GM21526 (cell line): ENCODE measurements around the gene THPO.
"Not testable (repeated sequence)": the region's sequence is repeated elsewhere in the genome, so short reads cannot be mapped to it uniquely, and the experiment has no call there.

Source experiments
- ATAC-seq: cut with Tn5 transposase; IDR thresholded peaks from one replicate; pipeline ENCODE4 v1.9.1; 2021; ENCODE audit warnings: moderate library complexity; ENCODE audit not compliant: unreplicated experiment, low FRiP score

THPO gene

DNA sequence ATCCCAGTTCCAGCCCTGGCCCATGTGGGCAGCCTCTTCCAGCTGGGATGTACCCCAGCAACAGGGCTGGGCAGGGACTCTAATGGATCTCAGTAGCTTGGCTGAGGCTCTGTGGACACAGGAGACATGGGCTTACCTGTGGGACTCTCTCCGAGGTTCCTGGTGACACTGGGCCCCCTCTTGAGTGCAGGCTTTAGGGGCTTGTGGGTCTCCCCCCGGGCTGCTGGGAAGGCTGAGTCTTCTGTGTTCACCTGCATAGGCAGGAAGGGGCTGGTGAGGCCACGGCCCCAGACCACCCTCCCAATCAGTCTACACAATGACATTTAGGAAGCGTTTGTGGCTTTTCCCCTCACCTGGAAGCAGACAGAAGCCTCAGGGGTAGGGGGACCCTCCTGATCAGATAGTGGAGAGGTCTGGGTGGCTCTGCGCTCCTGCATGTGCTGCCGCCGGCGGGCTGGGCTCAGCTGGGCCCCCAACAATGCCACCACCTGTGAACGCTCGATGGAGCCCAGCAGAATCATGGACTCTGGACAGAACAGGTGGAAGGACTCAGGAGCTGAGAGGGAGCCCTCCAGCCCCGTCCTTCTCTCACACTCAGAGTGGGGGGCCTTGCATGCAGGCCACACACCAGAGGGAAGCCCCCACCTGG is 25.0 kb downstream of the THPO start:
- ATAC-seq, result no peak

DNA sequence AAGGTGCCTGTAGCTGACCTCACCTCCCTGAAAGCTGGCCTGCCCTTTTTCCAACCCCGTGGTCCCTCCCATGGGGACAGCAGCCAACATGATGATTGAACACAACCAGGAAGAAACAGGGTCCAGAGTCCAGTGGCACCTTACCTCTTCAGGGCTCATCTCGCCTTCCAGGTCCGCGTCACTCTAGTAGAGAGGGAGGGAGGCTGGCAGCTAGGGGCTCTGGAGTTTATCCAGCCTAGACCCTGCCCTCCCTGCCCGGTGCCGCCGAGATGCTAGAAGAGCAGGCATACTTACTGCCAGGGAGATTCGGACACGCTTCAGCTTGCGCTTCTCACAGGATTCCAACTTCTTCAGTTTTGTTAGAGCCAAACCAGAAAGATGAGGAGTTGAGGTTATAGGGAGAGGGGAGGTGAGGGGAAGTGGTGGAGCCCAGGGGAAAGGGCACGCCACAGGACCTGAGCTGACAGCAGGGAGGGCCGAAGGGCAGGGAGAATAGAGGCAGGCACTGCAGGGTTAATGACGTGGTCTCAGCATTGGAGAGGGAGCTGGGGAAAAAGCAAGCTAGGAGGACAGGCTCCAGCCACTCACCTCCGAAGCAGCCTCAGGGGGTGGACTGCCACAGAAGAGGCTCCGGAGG is 25.7 kb downstream of the THPO start:
- no peak for ATAC-seq

DNA sequence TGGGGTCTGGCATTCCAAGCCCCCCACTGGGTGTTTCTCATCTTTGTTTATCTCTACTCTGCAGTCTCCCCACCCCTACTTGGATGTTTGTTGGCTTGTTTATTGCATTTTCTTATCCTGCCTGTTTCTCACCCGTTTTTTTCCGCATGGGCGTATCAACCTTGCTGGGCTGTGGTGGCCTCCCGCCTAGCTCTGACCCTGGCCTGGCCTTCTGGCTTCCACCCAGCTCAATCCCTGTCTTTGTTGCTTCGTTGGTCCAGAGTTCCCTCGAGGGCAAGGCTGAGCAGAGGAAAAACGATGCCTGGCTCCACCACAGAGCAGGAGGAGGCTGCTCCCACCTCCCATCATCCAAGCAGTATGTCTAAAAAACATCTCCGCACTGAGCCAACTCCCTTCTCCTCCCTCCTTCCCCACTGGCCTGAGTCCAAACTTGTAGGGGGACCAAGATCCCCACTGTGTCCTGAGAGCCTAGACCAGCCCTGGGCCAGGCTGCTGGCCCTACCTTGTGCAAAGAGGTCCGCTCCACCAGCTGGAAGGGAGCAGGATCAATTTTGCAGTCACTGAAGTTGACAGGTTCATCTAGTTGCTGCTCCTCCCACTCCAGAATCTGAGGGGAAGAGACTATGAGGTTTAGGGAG is 26.4 kb downstream of the THPO start:
- ATAC-seq, result no peak

DNA sequence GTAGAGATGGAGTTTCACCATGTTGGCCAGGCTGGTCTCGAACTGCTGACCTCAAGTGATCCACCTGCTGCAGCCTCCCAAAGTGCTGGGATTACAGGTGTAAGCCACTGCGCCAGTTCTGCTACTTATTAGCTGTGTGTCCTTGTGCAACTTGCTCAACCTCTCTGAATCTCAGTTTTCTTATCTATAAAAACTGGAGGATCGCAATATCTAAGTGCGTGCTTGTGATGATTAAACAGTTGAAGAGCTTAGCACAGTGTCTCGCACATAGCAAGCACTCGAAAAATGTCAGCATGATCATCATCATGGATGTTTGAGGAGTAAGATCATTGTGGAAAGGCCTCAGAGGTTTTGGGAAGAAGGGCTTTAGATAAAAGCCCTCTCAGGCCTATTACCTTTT is 27.4 kb downstream of the THPO start:
- ATAC-seq, result no peak

DNA sequence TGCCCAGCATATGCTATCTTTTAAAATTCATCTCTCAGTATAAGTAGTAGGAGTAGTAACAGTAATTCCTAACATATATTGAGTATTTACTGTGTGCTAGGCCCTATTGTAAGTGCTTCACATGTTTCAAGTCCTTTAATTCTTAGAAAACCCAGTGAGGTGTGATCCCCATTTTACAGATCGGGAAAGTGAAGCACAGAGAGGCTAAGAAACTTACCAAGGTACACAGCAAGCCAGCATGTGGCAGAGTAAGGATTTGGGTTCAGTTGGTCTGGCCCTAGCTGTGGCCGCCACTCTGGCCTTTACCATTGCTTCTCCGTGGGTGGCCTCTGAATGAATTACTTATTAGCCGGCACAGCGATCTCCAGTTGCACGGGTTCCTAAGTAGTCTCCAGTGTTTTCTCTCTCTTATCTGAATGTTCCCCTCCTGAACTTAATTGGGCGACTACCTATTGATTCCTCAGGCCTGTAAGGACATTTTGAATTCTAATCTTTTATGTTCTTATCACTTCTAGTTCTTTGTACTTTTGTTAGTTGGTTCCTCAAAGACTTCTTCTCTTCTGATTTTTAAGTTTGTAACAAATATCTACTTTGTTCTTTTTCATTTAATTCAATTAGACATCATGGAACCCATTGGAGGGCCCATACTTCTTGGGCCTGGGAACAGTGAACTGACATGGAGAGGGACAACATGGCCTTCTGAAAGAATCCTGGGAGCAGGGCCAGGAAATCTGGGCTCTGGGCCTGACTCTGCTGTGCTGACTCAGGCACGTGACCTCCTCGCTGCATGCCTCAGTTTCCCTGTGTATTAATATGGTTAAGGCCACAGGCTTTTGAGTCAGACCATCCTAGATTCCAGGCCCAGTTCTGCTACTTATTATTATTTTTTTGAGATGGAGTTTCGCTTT is 28.2 kb downstream of the THPO start:
- no peak for ATAC-seq

DNA sequence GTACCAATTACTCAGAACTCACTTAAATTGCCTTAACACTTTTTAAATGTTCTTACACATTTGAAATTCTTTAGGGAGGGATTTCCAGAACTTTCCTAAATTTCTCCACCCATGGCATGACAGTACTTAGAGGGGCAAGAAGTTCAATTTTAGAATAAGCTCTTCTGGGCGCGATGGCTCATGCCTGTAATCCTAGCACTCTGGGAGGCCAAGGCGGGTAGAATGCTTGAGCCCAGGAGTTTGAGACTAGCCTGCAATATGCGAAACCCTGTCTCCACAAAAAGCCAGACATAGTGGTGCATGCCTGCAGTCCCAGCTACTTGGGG is 30.0 kb downstream of the THPO start:
- ATAC-seq, result no peak

DNA sequence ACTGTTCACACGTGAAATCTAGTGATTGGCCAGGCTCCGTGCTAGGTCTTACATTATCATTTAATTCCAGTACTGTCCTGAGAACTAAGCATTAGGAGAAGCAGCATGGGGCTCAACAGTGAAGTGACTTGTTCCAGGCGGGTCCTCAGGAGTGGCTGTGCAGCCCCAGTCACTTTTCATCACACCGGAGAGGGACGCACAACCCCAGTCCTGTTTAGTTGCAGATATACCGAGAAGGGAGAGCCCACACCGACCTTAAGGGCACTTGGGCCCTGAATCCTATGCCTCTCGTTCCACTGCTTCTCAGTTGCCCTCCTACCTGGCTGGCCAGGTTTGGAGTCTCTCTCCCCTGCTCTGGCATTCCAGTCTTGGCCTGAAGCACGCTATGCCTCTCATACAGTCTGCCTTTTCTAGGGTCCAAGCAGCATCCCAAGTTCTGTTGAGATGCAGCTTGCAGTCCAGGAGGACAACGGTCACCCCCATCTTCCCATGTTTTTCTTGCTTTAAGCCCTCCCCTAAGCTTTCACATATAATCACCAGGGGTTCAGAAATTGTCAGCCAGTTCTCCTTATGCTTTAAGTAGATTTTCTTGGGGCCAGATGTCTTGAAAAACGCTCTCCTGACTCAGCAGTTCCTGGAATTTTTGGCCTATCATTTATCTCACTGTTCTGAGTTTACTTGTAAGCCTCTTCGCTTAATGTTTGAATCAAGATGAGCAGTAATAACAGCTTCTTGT is 30.5 kb downstream of the THPO start:
- no peak for ATAC-seq

DNA sequence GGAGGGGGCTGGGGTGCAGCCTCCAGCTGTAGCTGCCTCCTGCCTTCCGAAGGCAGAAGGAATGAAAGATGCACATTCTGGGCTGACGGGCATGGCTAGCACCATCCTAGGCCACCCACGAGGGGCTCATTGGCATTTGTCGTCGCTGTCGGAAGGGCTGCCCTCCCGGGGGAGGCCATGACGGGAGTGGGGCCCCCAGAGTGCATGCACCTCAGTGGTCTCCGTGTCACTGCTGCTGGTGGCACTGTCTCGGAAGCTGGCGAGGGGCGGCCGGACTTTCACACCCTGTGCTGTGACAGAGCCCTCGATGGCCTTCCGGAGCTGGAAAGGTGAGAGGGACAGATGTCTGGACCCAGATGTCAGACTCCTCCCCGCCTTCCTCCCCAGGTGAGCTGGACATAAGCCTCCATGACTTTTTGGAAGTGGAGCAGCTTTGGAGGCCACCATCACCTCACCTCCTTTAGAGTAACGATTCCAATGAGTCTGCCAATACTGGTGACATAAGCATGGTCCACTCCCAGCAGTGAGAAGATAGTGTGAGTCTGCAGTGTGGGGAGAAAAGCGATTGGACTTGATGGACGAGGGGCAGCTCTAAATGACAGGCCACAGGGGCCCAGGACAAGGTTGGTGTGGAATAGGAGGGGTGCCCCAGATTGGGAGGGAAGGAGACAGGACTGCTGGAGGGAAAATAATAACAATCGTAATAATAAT is 31.4 kb downstream of the THPO start:
- ATAC-seq, result no peak

DNA sequence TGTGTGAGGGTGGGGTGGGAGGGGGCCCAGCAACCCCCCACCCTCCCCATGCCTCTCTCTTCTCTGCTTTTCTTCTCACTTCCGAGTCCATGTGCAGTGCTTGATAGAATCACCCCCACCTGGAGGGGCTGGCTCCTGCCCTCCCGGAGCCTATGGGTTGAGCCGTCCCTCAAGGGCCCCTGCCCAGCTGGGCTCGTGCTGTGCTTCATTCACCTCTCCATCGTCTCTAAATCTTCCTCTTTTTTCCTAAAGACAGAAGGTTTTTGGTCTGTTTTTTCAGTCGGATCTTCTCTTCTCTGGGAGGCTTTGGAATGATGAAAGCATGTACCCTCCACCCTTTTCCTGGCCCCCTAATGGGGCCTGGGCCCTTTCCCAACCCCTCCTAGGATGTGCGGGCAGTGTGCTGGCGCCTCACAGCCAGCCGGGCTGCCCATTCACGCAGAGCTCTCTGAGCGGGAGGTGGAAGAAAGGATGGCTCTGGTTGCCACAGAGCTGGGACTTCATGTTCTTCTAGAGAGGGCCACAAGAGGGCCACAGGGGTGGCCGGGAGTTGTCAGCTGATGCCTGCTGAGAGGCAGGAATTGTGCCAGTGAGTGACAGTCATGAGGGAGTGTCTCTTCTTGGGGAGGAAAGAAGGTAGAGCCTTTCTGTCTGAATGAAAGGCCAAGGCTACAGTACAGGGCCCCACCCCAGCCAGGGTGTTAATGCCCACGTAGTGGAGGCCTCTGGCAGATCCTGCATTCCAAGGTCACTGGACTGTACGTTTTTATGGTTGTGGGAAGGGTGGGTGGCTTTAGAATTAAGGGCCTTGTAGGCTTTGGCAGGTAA is 32.5 kb downstream of the THPO start:
- no peak for ATAC-seq

DNA sequence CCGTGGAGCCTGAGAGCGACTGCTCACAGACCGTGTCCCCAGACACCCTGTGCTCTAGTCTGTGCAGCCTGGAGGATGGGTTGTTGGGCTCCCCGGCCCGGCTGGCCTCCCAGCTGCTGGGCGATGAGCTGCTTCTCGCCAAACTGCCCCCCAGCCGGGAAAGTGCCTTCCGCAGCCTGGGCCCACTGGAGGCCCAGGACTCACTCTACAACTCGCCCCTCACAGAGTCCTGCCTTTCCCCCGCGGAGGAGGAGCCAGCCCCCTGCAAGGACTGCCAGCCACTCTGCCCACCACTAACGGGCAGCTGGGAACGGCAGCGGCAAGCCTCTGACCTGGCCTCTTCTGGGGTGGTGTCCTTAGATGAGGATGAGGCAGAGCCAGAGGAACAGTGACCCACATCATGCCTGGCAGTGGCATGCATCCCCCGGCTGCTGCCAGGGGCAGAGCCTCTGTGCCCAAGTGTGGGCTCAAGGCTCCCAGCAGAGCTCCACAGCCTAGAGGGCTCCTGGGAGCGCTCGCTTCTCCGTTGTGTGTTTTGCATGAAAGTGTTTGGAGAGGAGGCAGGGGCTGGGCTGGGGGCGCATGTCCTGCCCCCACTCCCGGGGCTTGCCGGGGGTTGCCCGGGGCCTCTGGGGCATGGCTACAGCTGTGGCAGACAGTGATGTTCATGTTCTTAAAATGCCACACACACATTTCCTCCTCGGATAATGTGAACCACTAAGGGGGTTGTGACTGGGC is 33.3 kb downstream of the THPO start:
- ATAC-seq, result no peak

DNA sequence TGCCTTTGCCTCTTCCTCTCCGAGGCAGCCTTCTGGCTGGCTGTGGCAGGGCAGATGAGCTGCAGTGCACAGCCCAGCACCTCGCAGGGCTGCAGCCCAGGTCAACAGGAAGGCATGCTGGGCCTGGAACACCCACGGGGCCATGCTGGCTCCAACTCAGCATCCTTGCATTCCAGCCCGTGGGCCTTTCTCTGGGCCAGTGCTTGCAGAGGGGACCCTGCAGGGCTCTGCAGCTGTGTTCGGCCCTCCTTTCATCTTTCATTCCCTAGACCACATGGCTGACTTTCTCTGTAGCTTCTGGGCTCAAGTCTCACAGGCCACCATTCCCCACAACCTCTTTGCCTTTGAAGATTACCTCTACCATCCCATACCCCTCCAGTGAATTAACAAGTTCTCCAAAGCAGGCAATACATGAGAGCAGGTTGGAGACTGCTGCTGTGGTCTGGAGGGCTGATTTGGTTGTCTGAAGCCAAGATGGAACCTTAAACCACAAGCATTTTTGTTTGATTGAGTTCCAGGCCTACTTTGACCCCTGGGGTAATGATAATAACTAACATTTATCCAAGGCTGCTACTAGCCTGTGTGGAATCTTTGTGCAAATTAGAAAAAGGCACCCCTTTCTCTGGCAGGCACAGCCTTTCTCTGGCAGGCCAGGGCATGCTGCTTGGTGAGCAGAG is 34.7 kb downstream of the THPO start:
- ATAC-seq, result no peak

DNA sequence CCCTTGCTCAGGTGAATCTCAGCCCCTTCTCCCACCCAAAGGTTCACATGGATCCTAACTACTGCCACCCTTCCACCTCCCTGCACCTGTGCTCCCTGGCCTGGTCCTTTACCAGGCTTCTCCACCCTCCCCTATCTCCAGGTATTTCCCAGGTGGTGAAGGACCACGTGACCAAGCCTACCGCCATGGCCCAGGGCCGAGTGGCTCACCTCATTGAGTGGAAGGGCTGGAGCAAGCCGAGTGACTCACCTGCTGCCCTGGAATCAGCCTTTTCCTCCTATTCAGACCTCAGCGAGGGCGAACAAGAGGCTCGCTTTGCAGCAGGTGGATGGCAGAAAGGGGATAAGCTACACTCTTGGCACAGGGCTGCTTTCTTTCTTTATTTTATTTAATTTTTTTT is 36.1 kb downstream of the THPO start:
- ATAC-seq, result no peak

DNA sequence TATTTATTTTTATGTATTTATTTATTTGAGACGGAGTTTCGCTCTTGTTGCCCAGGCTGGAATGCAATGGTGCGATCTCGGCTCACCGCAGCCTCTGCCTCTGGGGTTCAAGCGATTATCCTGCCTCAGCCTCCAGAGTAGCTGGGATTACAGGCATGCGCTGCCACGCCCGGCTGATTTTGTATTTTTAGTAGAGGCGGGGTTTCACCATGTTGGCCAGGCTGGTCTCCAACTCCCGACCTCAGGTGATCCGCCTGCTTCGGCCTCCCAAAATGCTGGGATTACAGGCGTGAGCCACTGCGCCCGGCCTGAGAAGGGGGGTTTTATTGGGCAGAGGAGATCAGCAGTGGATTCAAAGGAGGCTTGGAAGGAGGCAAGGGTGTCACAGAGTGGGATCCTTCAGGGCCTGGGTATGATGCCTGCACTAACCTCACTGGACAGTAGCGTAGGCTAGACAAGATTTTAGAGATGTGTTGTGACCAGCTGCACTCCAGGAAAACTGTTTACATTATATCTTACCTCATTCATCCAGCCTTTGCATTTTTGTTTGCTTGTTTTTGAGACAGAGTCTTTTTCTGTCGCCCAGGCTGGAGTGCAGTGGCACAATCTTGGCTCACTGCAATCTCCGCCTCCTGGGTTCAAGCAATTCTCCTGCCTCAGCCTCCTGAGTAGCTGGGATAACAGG is 38.4 kb downstream of the THPO start:
- ATAC-seq, result not testable (repeated sequence)

DNA sequence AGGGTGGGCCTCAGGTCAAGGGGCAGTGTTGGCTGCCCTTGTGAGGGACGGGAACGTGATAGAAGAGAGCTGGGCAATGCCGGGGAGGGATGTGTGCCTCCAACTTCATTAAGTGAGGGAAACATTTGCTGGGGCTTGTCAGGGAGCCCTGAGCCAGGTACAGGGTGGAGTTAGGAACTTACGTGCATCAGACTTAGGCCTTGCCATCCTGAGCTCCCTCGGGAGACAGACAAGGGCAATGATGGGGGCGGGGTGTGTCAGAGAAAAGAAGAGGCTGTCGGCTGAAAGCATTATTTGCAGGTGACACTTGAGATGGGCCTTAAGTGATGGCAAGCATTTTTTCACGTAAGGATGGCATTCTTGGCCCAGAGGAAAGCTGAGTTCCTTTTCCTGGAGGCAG is 39.0 kb downstream of the THPO start:
- ATAC-seq, result no peak

DNA sequence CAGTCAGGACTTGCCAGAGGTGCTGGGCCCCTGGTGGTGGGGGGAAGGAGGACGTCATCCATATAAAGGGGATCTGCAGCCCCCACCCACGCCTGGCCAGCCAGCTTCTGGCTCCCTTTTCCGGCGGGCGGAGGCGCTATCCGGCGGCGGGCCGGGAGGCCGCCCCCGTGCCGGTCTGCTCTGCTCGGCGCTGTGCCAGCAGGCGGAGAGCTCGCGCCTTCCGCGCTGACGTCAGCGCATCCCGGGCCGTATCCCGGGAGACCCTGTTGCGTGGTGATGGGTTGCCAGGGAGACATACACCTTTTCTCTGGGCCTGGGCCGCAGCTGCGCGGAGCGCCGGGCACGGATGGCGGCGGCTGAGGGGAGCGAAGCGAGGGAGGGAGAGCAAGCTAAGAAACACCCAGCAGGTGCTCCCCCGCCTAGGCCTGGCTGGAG is 39.5 kb downstream of the THPO start:
- ATAC-seq, result no peak

DNA sequence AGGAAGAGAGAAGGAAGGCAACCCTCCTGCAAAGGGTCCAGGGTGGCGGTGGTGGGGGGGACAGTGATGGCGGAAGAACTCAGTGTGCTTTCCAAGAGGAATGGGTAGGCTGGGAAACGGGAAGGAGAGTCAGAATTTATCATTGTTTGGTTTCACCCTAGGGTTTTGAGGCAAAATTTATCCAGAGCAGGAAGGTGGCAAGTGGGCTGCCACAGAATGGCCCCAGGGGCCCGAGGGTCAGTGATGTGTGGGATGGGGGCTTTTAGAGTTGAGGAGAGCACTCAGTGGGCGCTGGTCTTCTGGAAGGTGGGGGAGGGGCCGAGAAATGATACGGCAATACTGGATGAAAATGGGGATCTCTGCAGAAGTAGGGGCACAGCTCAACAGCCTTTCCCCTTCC is 40.0 kb downstream of the THPO start:
- ATAC-seq, result no peak

DNA sequence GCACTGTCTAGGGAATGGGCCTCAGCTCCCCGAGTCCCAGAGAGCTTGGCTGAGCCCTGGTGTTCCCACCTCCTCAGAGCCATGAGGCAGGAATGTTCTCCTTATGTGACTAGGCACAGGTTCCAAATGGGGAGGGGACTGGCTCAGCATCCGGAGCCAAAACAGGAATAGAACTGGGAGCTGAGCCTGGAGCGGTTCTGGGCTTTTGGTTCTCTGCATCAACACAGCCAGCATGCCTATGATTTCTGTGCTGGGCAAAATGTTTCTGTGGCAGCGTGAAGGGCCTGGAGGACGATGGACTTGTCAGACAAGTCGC is 40.6 kb downstream of the THPO start, which contains the start of gene FAM131A:
FAM131A (plus strand) TSS at position 202 of the 316 bp plus-strand sequence; CDS start at position 233, 31 bp downstream.
- no peak for ATAC-seq
